GM12878 (cell line): ENCODE data around the gene CAMKK2. TPM values are rescaled to one million over a fixed set of nuclear protein-coding genes. Genes with fewer than 3 reads are reported as not detected.

ENCODE experiments used
- ATAC-seq: fragments of 200-7000 bp; cut with Tn5 transposase; 3 replicates; pipeline ENCODE4 v1.9.1; 2020; ENCODE audit warnings: mild to moderate bottlenecking, moderate library complexity
- BruUV-seq: library from RNA; stranded (reverse); fragments of 400-500 nt; replicated peaks from 2 replicates; lab custom pipeline; 2021; lab: Mats Ljungman, UMichigan
- CTCF ChIA-PET: fragments of 300-600 bp; sonication (Branson Sonifier 250); formaldehyde crosslinking; extraction: SDS; loops from one replicate; lab custom pipeline; 2021; ENCODE audit warnings: inconsistent platforms; lab: Yijun Ruan, JAX
- POLR2A ChIA-PET: fragments of 350-600 bp; formaldehyde crosslinking; extraction: SDS; loops from one replicate; lab custom pipeline; 2021; ENCODE audit warnings: inconsistent platforms; lab: Charles Lee
- RAD21 ChIA-PET: fragments of 300-600 bp; sonication (Branson Sonifier 250); formaldehyde crosslinking; loops from one replicate; lab custom pipeline; 2023; ENCODE audit warnings: antibody characterized with exemption; ENCODE audit not compliant: unreplicated experiment; lab: Charles Lee
- SMC1A ChIA-PET: fragments of 300-600 bp; sonication (Branson Sonifier 250); formaldehyde crosslinking; loops from one replicate; lab custom pipeline; 2023; ENCODE audit not compliant: unreplicated experiment, uncharacterized antibody; lab: Charles Lee
- DNase-seq: peaks from one replicate; pipeline ENCODE4 v3.0.0-alpha.2; 2011; ENCODE audit warnings: low read depth, low spot score
- FAIRE-seq: peaks from 3 replicates; lab custom pipeline; 2011; peaks lifted over from hg19 to GRCh38; lab: Jason Lieb, UNC
- H2AFZ ChIP-seq: 2 replicates; pipeline ENCODE4 v1.6.0; 2011; ENCODE audit warnings: low read depth, low read length, control low read depth; ENCODE audit not compliant: control insufficient read depth
- H3K27ac ChIP-seq: 2 replicates; pipeline ENCODE4 v1.5.1; 2011; ENCODE audit warnings: control low read depth; ENCODE audit not compliant: control insufficient read depth, insufficient read depth
- H3K27me3 ChIP-seq, 2 experiments: replicated peaks in 1 of 2; 2 replicates each; pipeline versions ENCODE4 v1.6.0 to v1.6.1; 2011; ENCODE audit warnings: low read length in 1 of 2; ENCODE audit not compliant: control insufficient read depth in 2 of 2, insufficient read depth in 2 of 2
- H3K36me3 ChIP-seq, 2 experiments: 2 replicates each; pipeline ENCODE4 v1.5.1; 2011; ENCODE audit warnings: low read length in 1 of 2; ENCODE audit not compliant: control insufficient read depth in 2 of 2, insufficient read depth in 2 of 2
- H3K4me1 ChIP-seq: 2 replicates; pipeline ENCODE4 v1.6.1; 2011; ENCODE audit warnings: mild to moderate bottlenecking, low read length, moderate library complexity, mixed read lengths; ENCODE audit not compliant: control insufficient read depth, insufficient read depth
- H3K4me2 ChIP-seq: 2 replicates; pipeline ENCODE4 v1.6.0; 2011; ENCODE audit warnings: control low read depth; ENCODE audit not compliant: control insufficient read depth, insufficient read depth
- H3K4me3 ChIP-seq: fragments of 200-600 bp; sonication (generic); 2 replicates; pipeline ENCODE4 v1.5.1; 2016
- H3K79me2 ChIP-seq: 2 replicates; pipeline ENCODE4 v1.6.0; 2011; ENCODE audit warnings: low read length; ENCODE audit not compliant: control insufficient read depth, insufficient read depth
- H3K9ac ChIP-seq: 2 replicates; pipeline ENCODE4 v1.8.0; 2011; ENCODE audit warnings: low read length, control low read depth, mixed read lengths; ENCODE audit not compliant: control insufficient read depth, insufficient read depth
- H3K9me3 ChIP-seq: replicated peaks from 3 replicates; pipeline ENCODE4 v1.5.1; 2011; ENCODE audit warnings: mild to moderate bottlenecking, low read length; ENCODE audit not compliant: control insufficient read depth, insufficient read depth
- H4K20me1 ChIP-seq: 2 replicates; pipeline ENCODE4 v1.6.0; 2011; ENCODE audit not compliant: control insufficient read depth, insufficient read depth
- ASH2L ChIP-seq: fragments of 300-600, 200-600 bp; sonication (generic); IDR thresholded peaks from 2 replicates; pipeline ENCODE4 v1.6.1; 2017; ENCODE audit warnings: low read depth, mild to moderate bottlenecking, borderline replicate concordance
- CEBPB ChIP-seq, 2 experiments: fragments of 150-350 bp in 1 of 2; IDR thresholded peaks; 2 replicates each; pipeline ENCODE4 v1.6.1; 2012 to 2014; ENCODE audit warnings: low read depth in 2 of 2, low read length in 2 of 2, borderline replicate concordance in 1 of 2, inconsistent platforms in 1 of 2
- EED ChIP-seq: sonication (generic); IDR thresholded peaks from 2 replicates; pipeline ENCODE4 v1.6.1; 2016; ENCODE audit warnings: antibody characterized with exemption, low read depth
- IKZF1 ChIP-seq: fragments of 450-650 bp; conservative IDR thresholded peaks from 2 replicates; pipeline ENCODE4 v1.6.1; 2017; ENCODE audit warnings: antibody characterized with exemption, mild to moderate bottlenecking
- LARP7 ChIP-seq: fragments of 450-650 bp; IDR thresholded peaks from 2 replicates; pipeline ENCODE4 v1.6.1; 2017; ENCODE audit warnings: mild to moderate bottlenecking
- MAX ChIP-seq: IDR thresholded peaks from 2 replicates; pipeline ENCODE4 v1.6.1; 2012; ENCODE audit warnings: low read depth, low read length, improper control_type of control experiment
- MYB ChIP-seq: fragments of 150-350 bp; IDR thresholded peaks from 2 replicates; pipeline ENCODE4 v1.6.1; 2014; ENCODE audit warnings: mild to moderate bottlenecking, low read depth, low read length, borderline replicate concordance
- PBX3 ChIP-seq: IDR thresholded peaks from 2 replicates; pipeline ENCODE4 v1.6.1; 2011; ENCODE audit warnings: mild to moderate bottlenecking, low read depth, low read length, moderate library complexity; ENCODE audit not compliant: insufficient replicate concordance
- REST ChIP-seq: IDR thresholded peaks from 2 replicates; pipeline ENCODE4 v1.6.1; 2012; ENCODE audit warnings: mild to moderate bottlenecking, low read depth, low read length
- TARDBP ChIP-seq: IDR thresholded peaks from 2 replicates; pipeline ENCODE4 v1.6.1; 2016; ENCODE audit warnings: borderline replicate concordance
- TBL1XR1 ChIP-seq: IDR thresholded peaks from 2 replicates; pipeline ENCODE4 v1.6.1; 2012; ENCODE audit warnings: low read depth, low read length, improper control_type of control experiment
- WRNIP1 ChIP-seq: IDR thresholded peaks from 2 replicates; pipeline ENCODE4 v1.6.1; 2011; ENCODE audit warnings: low read depth, low read length, improper control_type of control experiment, borderline replicate concordance
- ZBED1 ChIP-seq: IDR thresholded peaks from 2 replicates; pipeline ENCODE4 v1.6.1; 2016; ENCODE audit warnings: borderline replicate concordance
- WGBS: methylation state at CpG from one replicate; pipeline ENCODE4 v1.1.6; 2016; ENCODE audit warnings: low lambda C conversion rate; ENCODE audit not compliant: insufficient replicate concordance, insufficient coverage; ENCODE audit errors: missing lambda C conversion rate; 5-methylcytosine and 5-hydroxymethylcytosine counted together
- in situ Hi-C: fragments of 300-500 bp; cut with MboI; formaldehyde crosslinking; loops from 9 replicates; pipeline ENCODE4 v1.14.3; 2018; ENCODE audit warnings: mixed read lengths
- intact Hi-C: fragments of 100-400 bp; cut with micrococcal nuclease; formaldehyde crosslinking; loops from one replicate; pipeline ENCODE4 v1.14.2; 2022; ENCODE audit not compliant: unreplicated experiment
- polyA plus RNA-seq, 11 experiments: library from polyadenylated mRNA; depleted of rRNA in 4 of 11; unstranded in 6 of 11; stranded (reverse) in 5 of 11; fragments of >200 nt; fragmentation: Nextera tagmentation in 4 of 11; fragmentation: Illumina TruSeq in 1 of 11; extraction: Ambion mirVana in 4 of 11; extraction: Trizol in 1 of 11; gene quantifications; 1 replicate in 1 of 11; 2 replicates in 10 of 11; pipeline versions ENCODE4 v1.2.1 to v1.2.3, GENCODE V29; 2011 to 2016; ENCODE audit warnings: inconsistent platforms in 2 of 11, missing spikeins in 2 of 11, low read depth in 1 of 11
- total RNA-seq, 4 experiments: library from RNA; depleted of rRNA in 3 of 4; stranded (reverse); fragments of >200 nt in 3 of 4; fragmentation: Illumina TruSeq in 1 of 4; extraction: Trizol in 1 of 4; gene quantifications; 2 replicates each; pipeline versions ENCODE4 v1.2.1 to v1.2.3, GENCODE V29; 2013 to 2021

The CAMKK2 gene
- total and polyA plus RNA-seq, 10 of the 15 experiments (the other 5 are each of a cell fraction or from before 2014, with no cell fraction given): 5.2 to 40.6 (median 26.6) TPM

GRCh38 chr12:121279507-121279915, 17.0 kb downstream of the CAMKK2 start:
- DNase-seq (no peak), FAIRE-seq (no peak), ATAC-seq (no peak)
- SMC1A ChIA-PET: interaction anchor here (0.6 kb wide), 1 partner anchor 181 kb away, joined by 3 read pairs; no protein-coding TSS in a partner anchor
- Histone ChIP-seq H3K9me3 (no peaks in the 10 kb centered on the region), H3K4me2 (no peak overlapping the region), H3K27me3 (no peaks in the 10 kb centered on the region), H3K4me1 (peaks cover 4% of the 10 kb centered on the region), H4K20me1 (no peaks in the 10 kb centered on the region), H2AFZ (no peak overlapping the region), H3K9ac (no peak overlapping the region), H3K27ac (no peak overlapping the region), H3K79me2 (peaks cover 4% of the 10 kb centered on the region), H3K4me3 (no peak overlapping the region), H3K36me3 (peaks cover 0 to 10% of the 10 kb centered on the region in 2 experiments)
- CTCF ChIA-PET: interaction anchor here (0.6 to 1.9 kb wide), 3 partner anchors 16 to 691 kb away, joined by 3 to 4 read pairs (median 4); no protein-coding TSS in a partner anchor
- TF ChIP-seq ZBED1 (no peak), PBX3 (no peak), LARP7 (no peak), TARDBP (no peak)
- BruUV-seq: no TSS peak
- intact Hi-C loops (no loop called here), in situ Hi-C loops (no loop called here)
- 86% methylated on average over 10 of the region's 10 CpGs for WGBS
- RAD21 ChIA-PET: interaction anchor here (0.9 kb wide), 1 partner anchor 20 kb away, joined by 3 read pairs; no protein-coding TSS in a partner anchor
- POLR2A ChIA-PET: interaction anchor here (0.5 to 1.0 kb wide), 3 partner anchors 8 to 1077 kb away, joined by 3 to 6 read pairs (median 3); no protein-coding TSS in a partner anchor

- FAIRE-seq (no peak), DNase-seq (no peak)
- TF ChIP-seq CEBPB (IDR thresholded peaks at IDR 0.05; ENCODE audit: borderline replicate concordance in 1 of 2, low read depth in 2 of 2, low read length in 2 of 2) (no peak), EED (no peak), ASH2L (no peak), WRNIP1 (no peak), TBL1XR1 (no peak), IKZF1 (no peak), MYB (no peak), REST (no peak), MAX (no peak)
Observed at GRCh38 chr12:121279071-121279375, 17.5 kb downstream of the CAMKK2 start.

More at GRCh38 chr12:121279071-121279375, 17.5 kb downstream of the CAMKK2 start:
- Histone ChIP-seq H3K9me3 (no peaks in the 10 kb centered on the region), H2AFZ (no peak overlapping the region), H3K4me3 (no peak overlapping the region), H3K4me1 (peaks cover 4% of the 10 kb centered on the region), H3K4me2 (no peak overlapping the region), H3K27ac (no peak overlapping the region), H3K79me2 (peaks cover 4% of the 10 kb centered on the region), H4K20me1 (no peaks in the 10 kb centered on the region), H3K27me3 (no peaks in the 10 kb centered on the region), H3K36me3 (peaks cover 0 to 10% of the 10 kb centered on the region in 2 experiments), H3K9ac (no peak overlapping the region)
- 93% methylated on average over 13 of the region's 13 CpGs for WGBS
- RAD21 ChIA-PET: interaction anchor here (0.9 kb wide), 1 partner anchor 19 kb away, joined by 3 read pairs; no protein-coding TSS in a partner anchor
- CTCF ChIA-PET: interaction anchor here (0.6 to 1.9 kb wide), 3 partner anchors 16 to 691 kb away, joined by 3 to 4 read pairs (median 4); no protein-coding TSS in a partner anchor
- no TSS peak for BruUV-seq
- POLR2A ChIA-PET: interaction anchor here (0.8 to 1.0 kb wide), 2 partner anchors 8 to 17 kb away, joined by 3 read pairs; no protein-coding TSS in a partner anchor
- SMC1A ChIA-PET: interaction anchor here (0.6 to 1.1 kb wide), 2 partner anchors 8 to 181 kb away, joined by 3 read pairs; no protein-coding TSS in a partner anchor
- intact Hi-C loops (no loop called here), in situ Hi-C loops (no loop called here)
- no peak for ATAC-seq
